HG03045 (cell line): Measurements from ENCODE around the gene MAST4.

Experiments used
- ATAC-seq: cut with Tn5 transposase; IDR thresholded peaks from one replicate; pipeline ENCODE4 v1.9.1; 2021; ENCODE audit warnings: mild to moderate bottlenecking, moderate library complexity; ENCODE audit not compliant: unreplicated experiment

MAST4 gene

DNA sequence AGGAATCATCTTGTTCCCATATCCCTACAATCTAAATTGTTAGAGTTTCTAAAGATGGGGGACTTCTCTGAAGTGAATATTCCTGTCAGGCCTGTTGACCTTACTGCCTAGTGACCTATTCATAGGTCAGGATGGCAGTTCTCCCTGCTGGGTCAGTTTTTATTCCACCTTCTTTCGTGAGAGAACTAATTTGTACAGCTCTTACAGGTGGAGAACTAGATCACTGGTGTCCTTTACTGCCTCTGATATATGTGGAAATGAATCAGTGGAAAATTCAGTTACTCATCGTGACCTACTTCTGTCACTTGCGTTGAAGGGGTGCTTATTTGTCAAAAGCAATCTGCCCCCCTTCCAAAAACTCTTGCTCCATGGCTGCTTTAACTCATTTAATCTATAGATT lies 435.5 kb downstream of the MAST4 start:
- ATAC-seq: no peak

DNA sequence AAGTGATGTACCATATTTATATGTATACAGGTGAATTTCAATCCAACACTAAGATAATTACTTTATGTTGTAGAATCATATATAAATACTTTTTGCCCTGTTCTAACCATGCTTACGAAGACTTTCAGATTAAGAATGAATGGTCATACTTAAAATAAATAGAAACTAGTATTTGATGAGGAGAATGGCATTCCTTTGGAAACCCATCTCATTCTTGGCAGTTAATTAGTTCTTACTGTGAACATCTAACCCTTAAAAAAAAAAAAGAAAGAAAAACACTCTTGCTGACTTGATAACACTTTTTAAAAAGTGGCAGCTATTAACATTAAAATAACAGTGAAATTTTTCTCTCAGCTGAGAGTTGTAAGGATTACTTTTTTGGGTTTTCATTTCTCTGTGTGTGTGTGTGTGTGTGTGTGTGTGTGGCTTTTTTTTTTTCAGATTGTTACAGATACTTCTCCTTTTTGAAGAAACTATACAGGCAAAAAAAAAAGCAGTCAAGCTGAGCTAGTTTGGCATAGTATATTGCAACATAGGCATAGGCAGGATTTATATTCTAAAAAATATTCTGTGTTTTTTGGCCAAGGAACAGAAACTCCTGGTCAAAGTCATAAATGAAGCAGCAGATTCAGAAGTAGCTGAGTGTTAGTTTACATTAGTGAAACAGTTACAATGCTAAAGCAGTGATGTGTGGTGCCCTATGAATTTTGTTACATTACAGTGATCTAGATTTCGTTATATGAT lies 436.9 kb downstream of the MAST4 start:
- ATAC-seq: no peak

DNA sequence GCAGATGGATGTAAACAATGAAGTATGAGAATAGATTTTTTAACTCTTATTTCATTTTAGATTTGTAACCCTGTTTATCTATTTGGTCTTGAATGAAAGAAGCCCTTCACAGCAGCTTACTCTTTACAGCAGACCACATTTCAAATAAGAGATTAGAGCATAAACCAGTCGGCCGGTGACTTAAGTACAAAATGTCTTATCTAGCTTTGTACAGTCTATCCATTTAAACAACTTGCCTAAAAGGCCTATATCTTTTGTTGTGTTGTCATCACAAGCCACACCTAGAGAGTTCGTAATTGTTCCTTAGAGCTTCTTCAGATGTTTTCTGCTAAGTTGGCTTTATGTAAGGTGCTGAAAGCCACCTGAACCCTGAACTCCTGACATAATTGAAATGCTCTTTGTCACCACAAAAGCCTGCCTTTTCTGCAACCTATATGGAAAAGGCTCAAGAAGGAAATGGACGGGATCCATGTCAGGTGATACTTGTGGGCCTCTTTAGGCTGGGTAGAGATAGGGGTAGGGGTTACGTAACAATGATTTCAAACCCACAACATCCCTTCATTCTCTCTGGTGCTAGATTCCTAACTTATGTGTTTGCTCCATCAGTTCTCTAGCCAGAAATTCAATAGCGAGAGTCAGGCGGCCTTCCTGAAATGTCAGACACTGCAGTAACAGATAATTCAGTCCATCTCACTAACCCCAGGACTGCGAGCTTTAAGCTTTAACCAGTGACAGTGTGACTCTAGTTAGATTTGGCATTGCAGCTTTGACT lies 437.9 kb downstream of the MAST4 start:
- ATAC-seq: no peak

DNA sequence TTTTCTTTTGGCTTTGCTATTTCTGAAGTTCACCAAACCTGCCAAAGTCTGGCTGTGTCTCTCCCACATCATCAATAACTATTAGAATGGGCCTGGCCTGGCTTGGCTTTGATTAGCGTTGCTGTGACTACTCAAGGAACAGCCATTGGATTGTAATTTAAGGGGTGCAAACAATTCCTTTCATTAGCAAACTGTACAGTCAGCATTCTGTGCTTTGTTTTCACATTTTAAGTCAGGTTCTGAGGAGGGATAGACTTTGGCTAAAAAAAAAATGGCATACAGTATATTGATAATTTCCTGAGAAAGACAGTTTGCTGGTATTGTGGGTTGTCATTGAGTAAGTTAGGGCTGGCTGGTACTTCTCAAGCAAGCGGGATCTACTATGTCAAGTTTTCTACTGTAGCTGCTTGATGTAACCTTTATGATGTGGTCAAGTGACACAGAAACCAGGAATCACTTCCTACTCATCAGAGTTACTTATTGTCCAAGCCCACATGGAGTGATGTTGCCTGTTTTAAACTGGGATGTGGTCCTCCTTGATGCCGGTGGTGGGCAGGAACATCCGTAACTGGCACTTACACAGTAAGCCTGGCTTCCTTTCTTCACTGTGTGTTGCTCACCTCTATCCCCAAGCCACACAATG lies 439.0 kb downstream of the MAST4 start:
- no peak for ATAC-seq

- ATAC-seq: no peak
Observed at GRCh38 chr5:67037171-67037570, 441.0 kb downstream of the MAST4 start.

GRCh38 chr5:67038817-67039603 lies 442.8 kb downstream of the MAST4 start:
- ATAC-seq: no peak

DNA sequence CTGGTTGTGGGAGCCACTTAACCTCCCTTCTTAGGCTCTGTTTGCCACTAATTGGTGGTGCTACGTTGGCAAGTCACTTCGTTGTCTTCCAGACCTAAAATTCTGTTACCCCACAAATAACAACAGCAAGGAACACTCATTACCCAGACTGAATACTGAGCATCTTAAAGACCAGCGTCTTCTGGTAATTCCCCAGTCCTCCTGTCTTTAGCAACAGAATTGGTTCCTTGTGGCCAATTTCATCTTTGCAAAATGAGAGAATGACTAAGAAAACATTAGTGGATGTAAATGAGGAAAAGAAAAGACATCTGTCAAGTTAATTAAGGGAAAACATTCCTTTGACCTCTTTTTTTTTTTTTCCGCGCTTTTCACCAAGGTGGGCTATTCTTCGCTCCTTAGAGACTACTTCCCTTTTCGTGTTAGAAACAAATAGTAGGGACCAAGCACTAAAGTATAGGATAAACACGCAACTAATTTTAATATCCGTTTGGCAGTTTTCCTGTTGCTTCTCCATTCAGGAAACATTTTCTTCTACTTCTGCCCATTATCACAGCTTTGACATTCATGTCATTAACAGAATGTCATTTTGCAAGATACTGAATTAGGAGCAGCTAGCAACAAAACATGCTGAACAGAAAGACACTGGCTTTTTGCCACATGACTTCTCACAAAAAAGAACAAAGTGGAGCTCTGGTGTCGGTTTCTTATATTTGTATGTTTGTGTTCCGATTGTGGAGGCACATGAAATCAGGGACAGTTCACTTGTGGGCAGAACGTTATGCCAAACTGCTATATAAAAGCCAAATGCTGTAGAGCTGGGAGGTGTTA lies 446.2 kb downstream of the MAST4 start:
- ATAC-seq: no peak

- no peak for ATAC-seq
Observed at GRCh38 chr5:67043796-67044511, 447.8 kb downstream of the MAST4 start.

DNA sequence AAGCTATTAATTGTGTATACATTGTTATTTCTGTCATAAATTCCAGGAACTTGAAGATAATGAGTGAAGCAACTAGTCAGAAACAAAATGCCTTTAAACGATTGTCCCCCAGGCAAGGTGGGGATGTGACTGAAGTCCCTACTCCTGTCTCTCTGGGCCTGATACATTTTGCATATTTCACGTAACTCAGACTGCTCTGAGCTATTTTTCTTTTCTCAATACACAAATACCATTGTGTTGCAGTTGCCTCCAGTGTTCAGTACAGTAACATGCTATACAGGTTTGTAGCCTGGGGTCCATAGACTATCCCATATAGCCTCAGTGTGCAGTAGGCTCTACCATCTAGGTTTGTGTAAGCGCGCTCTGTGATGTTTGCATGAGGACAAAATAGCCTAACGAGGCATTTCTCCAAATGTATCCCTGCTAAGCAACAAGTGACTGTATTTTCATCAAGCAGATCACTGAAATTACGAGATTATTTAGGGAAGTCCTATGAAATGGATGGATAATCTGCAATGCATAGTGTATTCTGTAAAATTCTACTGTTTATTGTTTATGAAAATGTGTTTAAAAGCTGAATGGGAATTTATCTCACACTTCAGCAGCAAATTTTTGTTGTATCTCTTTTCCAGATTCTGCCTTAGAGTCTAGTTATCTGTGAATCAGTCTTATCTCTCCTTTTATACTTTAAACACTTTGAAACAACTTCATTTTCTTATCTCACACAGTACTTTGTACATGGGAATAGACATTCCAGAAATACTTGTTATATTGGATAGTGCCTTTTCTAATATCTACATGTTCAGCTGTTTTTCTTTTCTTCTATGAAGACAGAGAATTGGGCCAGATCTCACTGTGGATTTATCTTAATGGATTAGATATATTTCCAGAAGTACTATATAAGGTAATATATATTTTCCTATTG lies 449.9 kb downstream of the MAST4 start:
- ATAC-seq: no peak

GRCh38 chr5:67047160-67047559 lies 451.0 kb downstream of the MAST4 start:
- no peak for ATAC-seq

- no peak for ATAC-seq
Observed at GRCh38 chr5:67047616-67048015, 451.4 kb downstream of the MAST4 start.

- no peak for ATAC-seq
Observed at GRCh38 chr5:67050125-67050524, 453.9 kb downstream of the MAST4 start.

GRCh38 chr5:67050635-67051034 lies 454.4 kb downstream of the MAST4 start:
- no peak for ATAC-seq

GRCh38 chr5:67051164-67051563 lies 455.0 kb downstream of the MAST4 start:
- no peak for ATAC-seq

DNA sequence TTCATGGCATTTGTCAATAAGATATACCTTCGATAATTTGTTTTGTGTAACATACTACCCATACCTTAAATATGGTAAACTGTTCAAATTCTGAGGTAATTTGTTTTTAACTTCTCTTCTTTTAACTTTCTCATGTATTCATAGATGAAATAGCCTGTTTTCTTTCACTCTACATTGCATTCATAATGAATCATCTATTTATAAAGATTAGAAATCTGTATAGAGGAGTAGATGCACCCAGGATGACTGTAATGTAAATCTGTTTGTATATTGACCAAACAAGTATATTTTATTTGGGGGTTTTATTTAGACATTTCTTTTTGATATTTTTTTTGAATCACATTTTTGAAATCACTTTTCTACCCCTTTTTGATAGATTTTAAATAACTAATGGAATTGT lies 455.8 kb downstream of the MAST4 start:
- ATAC-seq: no peak

- no peak for ATAC-seq
Observed at GRCh38 chr5:67053229-67053628, 457.0 kb downstream of the MAST4 start.

- no peak for ATAC-seq
Observed at GRCh38 chr5:67058998-67059743, 463.0 kb downstream of the MAST4 start.
